Endodermal cell (in vitro differentiated cells): ENCODE data around the gene DPF3. TPM values are rescaled to one million over a fixed set of nuclear protein-coding genes. Genes with fewer than 3 reads are reported as not detected.

Experiments used
- DNase-seq: peaks from one replicate; pipeline ENCODE4 v3.0.0-alpha.2; 2017
- H3K27ac ChIP-seq: 2 replicates; pipeline ENCODE4 v1.5.1; 2013; ENCODE audit warnings: mild to moderate bottlenecking, low read depth, low read length, moderate library complexity
- H3K27me3 ChIP-seq: 2 replicates; pipeline ENCODE4 v1.6.1; 2013; ENCODE audit warnings: mild to moderate bottlenecking, low read length, moderate library complexity; ENCODE audit not compliant: insufficient read depth, control insufficient read depth, poor library complexity, severe bottlenecking
- H3K36me3 ChIP-seq: 2 replicates; pipeline ENCODE4 v1.7.0; 2013; ENCODE audit warnings: mild to moderate bottlenecking, low read length, moderate library complexity; ENCODE audit not compliant: control insufficient read depth, insufficient read depth
- H3K4me1 ChIP-seq: one replicate; pipeline ENCODE4 v1.7.0; 2013; ENCODE audit warnings: low read length; ENCODE audit not compliant: control insufficient read depth, insufficient read depth
- H3K4me3 ChIP-seq: 2 replicates; pipeline ENCODE4 v1.5.1; 2013; ENCODE audit warnings: mild to moderate bottlenecking, low read length, moderate library complexity
- H3K9ac ChIP-seq: 2 replicates; pipeline ENCODE4 v1.6.1; 2013; ENCODE audit warnings: mild to moderate bottlenecking, low read length, moderate library complexity; ENCODE audit not compliant: poor library complexity, severe bottlenecking; ENCODE audit errors: extremely low read depth
- H3K9me3 ChIP-seq: 2 replicates; pipeline ENCODE4 v1.6.1; 2013; ENCODE audit warnings: mild to moderate bottlenecking, low read length, moderate library complexity; ENCODE audit not compliant: control insufficient read depth
- H3K27ac Mint-ChIP-seq: 2 replicates; pipeline ENCODE4 v1.8.0; 2020; ENCODE audit warnings: mixed read lengths
- H3K27me3 Mint-ChIP-seq: 2 replicates; pipeline ENCODE4 v1.8.0; 2021; ENCODE audit warnings: mild to moderate bottlenecking, mixed read lengths; ENCODE audit not compliant: insufficient read depth
- H3K36me3 Mint-ChIP-seq: 2 replicates; pipeline ENCODE4 v1.8.0; 2020; ENCODE audit warnings: low read depth, mixed read lengths
- H3K4me1 Mint-ChIP-seq: 2 replicates; pipeline ENCODE4 v1.8.0; 2020; ENCODE audit warnings: mixed read lengths
- H3K4me3 Mint-ChIP-seq: 2 replicates; pipeline ENCODE4 v1.8.0; 2020; ENCODE audit warnings: mild to moderate bottlenecking, moderate library complexity, mixed read lengths
- H3K9me3 Mint-ChIP-seq: 2 replicates; pipeline ENCODE4 v1.8.0; 2020; ENCODE audit warnings: mild to moderate bottlenecking, mixed read lengths
- CTCF ChIP-seq: fragments of 200-600 bp; sonication (generic); conservative IDR thresholded peaks from 2 replicates; pipeline ENCODE4 v1.5.0; 2021; ENCODE audit warnings: antibody characterized with exemption, mild to moderate bottlenecking
- WGBS, 2 experiments: methylation state at CpG; one replicate each; pipeline versions ENCODE4 v1.1.5 to v1.1.7; 2013; ENCODE audit warnings: missing lambda C conversion rate in 2 of 2, mixed read lengths in 1 of 2; ENCODE audit not compliant: insufficient coverage in 1 of 2, insufficient read length in 1 of 2; 5-methylcytosine and 5-hydroxymethylcytosine counted together
- total RNA-seq, 2 donors: library from RNA; stranded (reverse); fragmentation: NEBNext Ultra II Directional in 1 of 2; extraction: Animal tissue kit (Norgen Biotek cat#: 25700) in 1 of 2; gene quantifications; 2 replicates in 1 of 2; 3 replicates in 1 of 2; pipeline ENCODE4 v1.2.1, GENCODE V29; 2021

The DPF3 gene
- total RNA-seq, 2 donors from 2014 or later: not detected

GRCh38 chr14:72686832-72687231 lies 207.1 kb downstream of the DPF3 start:
- Histone ChIP-seq H3K9me3 (no peaks in the 10 kb centered on the region), H3K27ac (no peak overlapping the region), H3K4me1 (no peaks in the 10 kb centered on the region), H3K4me3 (no peak overlapping the region), H3K36me3 (no peaks in the 10 kb centered on the region), H3K9ac (no peak overlapping the region), H3K27me3 (no peaks in the 10 kb centered on the region)
- TF ChIP-seq CTCF: no peak
- 88 to 92% methylated on average over 2 of the region's 2 CpGs for WGBS, 2 experiments
- Mint-ChIP-seq H3K27me3 (peaks cover 1% of the 10 kb centered on the region), H3K4me3 (no peak overlapping the region), H3K4me1 (peaks cover 3% of the 10 kb centered on the region), H3K9me3 (peaks cover 2% of the 10 kb centered on the region), H3K27ac (no peak overlapping the region), H3K36me3 (no peaks in the 10 kb centered on the region)
- DNase-seq: no peak

GRCh38 chr14:72686101-72686500 lies 207.8 kb downstream of the DPF3 start:
- no peak overlapping the region for H3K4me3 ChIP-seq
- Mint-ChIP-seq H3K27me3 (peaks cover 1% of the 10 kb centered on the region), H3K9me3 (no peaks in the 10 kb centered on the region), H3K4me1 (peaks cover 3% of the 10 kb centered on the region), H3K4me3 (no peak overlapping the region), H3K36me3 (no peaks in the 10 kb centered on the region), H3K27ac (no peak overlapping the region)
- H3K4me1 ChIP-seq: no peaks in the 10 kb centered on the region
- no peaks in the 10 kb centered on the region for H3K36me3 ChIP-seq
- TF ChIP-seq CTCF: no peak
- H3K9ac ChIP-seq: no peak overlapping the region
- H3K9me3 ChIP-seq: no peaks in the 10 kb centered on the region
- DNase-seq: no peak
- no peak overlapping the region for H3K27ac ChIP-seq
- H3K27me3 ChIP-seq: no peaks in the 10 kb centered on the region
- 86 to 100% methylated on average over 1 of the region's 1 CpG for WGBS, 2 experiments

- H3K9me3 Mint-ChIP-seq: no peaks in the 10 kb centered on the region
- 80 to 92% methylated on average over 1 to 3 of the region's 3 CpGs for WGBS, 2 experiments
- Histone ChIP-seq H3K9me3 (no peaks in the 10 kb centered on the region), H3K36me3 (no peaks in the 10 kb centered on the region), H3K4me3 (no peak overlapping the region), H3K9ac (no peak overlapping the region), H3K27ac (no peak overlapping the region), H3K27me3 (no peaks in the 10 kb centered on the region), H3K4me1 (no peaks in the 10 kb centered on the region)
- H3K27me3 Mint-ChIP-seq: peaks cover 1% of the 10 kb centered on the region
- no peak overlapping the region for H3K4me3 Mint-ChIP-seq
- no peak for TF ChIP-seq CTCF
- H3K4me1 Mint-ChIP-seq: no peaks in the 10 kb centered on the region
- no peak overlapping the region for H3K27ac Mint-ChIP-seq
- DNase-seq: no peak
- no peaks in the 10 kb centered on the region for H3K36me3 Mint-ChIP-seq
Measured at GRCh38 chr14:72685456-72685855, 208.4 kb downstream of the DPF3 start.
